ENCODE data around the gene GTF2IRD1. TPM values are rescaled to one million over a fixed set of nuclear protein-coding genes. Genes with fewer than 3 reads are reported as not detected.
"Not testable (repeated sequence)": the region's sequence is repeated elsewhere in the genome, so short reads cannot be mapped to it uniquely, and the experiment has no call there.

Gene GTF2IRD1
- total RNA-seq, 1 donor from 2014 or later, result 30.0 TPM

DNA sequence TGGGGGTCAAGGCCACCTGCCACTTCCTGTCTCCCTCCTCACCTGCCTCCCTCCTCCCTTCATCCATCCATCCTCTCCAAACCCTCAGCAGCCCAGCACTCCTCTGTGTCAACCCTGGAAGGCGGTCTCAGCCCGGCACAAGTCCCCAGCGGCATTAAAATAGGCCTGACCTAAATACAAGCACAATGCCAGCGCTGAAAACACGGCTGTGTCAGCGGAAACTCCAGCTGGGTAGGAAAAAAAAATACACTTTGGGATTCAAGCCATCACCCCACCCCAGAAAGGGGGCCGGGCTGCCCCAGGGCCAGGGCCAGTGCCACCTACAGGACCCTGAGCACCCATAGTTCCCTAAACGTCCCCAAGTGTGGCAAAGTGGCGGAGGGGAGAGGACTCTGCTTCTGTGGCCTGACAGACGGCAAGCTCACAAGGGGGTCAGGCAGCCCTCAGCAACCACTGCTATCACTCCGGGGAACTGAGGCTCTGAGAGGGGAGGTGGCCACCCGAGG lies 22.7 kb upstream of the GTF2IRD1 start:
- no peak for DNase-seq (ENCODE audit: low spot score)

DNA sequence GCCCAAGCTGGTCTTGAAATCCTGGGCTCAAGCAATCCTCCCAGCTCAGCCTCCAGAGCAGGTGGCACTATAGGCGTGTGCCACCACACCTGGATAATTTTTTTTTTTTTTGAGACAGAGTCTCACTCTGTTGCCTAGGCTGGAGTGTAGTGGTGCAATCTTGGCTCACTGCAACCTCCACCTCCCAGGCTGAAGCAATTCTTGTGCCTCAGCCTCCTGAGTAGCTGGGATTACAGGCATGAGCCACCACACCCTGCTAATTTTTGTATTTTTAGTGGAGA lies 16.5 kb upstream of the GTF2IRD1 start:
- DNase-seq (ENCODE audit: low spot score), result not testable (repeated sequence)

DNA sequence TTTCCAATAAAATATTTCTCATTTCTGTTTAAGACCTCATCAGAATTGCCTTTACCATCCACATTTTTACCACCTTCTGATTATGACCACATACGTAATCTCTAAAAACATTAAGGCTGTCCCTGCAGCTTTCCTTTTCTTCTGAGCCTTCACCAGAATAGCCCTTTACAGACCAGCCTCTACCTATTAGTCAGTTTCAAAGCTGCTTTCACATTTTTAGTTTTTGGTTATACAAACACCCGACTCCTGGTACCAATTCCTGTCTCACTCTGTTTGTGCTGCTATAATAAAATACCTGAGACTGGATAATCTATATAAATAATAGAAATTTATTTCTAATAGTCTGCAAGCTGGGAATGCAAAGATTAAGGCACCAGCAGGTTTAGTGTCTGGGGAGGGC lies 15.4 kb upstream of the GTF2IRD1 start:
- DNase-seq (ENCODE audit: low spot score), result no peak

DNA sequence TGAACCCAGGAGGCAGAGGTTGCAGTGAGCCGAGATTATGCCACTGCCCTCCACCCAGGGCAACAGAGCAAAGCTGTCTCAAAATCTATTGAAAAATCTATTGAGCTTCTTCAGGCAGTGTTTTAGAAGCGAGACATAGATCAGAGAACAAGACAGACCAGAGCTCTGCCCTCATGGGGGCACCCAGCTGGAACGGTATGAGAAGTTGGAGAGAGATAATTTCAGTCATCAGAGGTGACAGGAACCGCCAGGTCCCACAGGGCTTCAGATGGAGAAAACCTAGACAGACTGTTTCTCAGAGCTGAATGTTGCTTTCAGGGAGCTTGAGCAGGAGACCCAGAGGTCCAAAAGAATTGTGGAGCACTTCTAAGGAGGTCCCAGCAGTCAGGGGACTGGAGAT lies 14.2 kb upstream of the GTF2IRD1 start:
- no peak for DNase-seq (ENCODE audit: low spot score)

DNA sequence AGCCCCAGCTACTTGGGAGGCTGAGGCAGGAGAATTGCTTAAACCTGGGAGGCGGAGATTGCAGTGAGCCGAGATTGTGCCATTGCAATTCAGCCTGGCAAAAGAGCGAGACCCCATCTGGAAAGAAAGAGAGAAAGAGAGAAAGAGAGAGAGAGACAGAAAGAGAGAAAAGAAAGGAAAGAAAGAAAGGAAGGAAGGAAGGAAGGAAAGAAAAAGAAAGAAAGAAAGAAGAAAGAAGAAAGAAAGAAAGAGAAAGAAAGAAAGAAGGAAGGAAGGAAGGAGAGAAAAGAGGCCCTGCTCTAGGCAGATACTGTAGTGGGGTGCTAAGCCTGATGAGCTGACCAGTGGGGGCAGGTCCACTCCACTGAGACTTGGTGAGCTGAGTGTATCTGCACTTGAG lies 13.6 kb upstream of the GTF2IRD1 start:
- not testable (repeated sequence) for DNase-seq (ENCODE audit: low spot score)

DNA sequence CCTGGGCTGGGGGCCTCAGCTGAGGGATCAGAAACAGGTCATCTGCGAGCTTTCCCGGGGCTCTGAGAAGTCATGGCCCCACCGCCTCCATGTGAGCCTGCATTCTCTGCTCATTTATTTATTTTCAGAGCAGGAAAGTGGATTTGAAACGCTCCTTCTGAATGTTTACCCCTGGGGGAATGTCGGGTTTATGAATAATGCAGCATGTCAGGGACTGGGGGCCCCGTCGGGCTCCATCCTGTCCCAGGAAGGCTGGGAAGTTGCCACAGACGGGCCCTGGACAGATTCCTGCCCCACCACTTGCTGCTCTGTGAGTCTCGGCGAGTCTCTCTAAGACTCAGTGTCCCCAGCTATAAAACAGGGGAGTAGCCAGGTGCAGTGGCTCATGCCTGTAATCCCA lies 11.9 kb upstream of the GTF2IRD1 start:
- no peak for DNase-seq (ENCODE audit: low spot score)

DNA sequence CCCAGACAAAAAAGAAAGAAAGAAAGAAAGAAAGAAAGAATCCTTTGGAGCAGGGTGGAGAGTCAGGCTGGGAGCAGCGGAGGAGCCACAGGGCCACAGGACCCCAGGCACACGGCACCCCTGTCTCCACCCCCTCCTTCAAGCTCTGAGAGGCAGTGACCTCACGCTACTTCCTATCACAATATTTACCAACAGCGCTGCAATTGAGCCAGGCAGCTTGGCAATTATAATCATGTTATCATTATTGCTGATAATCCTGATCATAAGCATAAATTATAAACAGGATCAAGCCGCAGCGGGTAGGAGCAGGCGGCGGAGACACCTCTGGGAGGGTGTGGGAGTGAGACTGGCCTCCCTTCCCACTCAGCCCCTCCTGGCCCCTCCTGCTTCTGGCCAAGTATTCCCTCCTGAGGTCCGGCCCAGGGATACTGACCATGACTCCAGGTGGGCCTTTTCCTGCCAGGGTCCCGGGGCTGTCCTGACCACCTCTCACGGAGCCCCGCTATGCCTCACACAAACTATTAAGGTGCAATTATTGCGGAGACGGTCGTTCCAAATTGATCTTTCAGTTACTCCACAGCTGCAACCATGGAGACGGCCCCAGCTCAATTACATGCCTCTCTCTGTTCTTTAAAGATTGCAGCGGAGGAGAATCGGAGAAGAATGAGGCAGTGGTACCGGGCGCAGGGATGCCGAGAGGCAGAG lies 10.0 kb upstream of the GTF2IRD1 start:
- no peak for DNase-seq (ENCODE audit: low spot score)

DNA sequence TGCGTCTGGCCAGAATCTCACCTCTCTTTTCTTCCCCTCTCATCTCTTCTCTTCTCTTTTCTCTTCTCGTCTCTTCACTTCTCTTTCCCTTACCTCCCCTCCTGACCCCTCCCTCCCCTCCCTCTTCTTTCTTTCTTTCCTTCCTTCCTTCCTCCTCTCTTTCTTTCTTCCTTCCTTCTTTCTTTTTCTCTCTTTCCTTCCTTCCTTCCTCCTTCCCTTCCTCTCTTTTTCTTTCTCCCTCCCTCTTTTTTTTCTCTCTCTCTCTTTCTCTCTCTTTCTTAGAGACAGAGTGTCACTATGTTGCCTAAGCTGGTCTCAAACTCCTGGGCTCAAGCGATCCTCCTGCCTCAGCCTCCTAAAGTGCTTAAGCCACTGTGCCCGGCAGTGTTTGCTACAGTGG lies 4.6 kb upstream of the GTF2IRD1 start:
- no peak for DNase-seq (ENCODE audit: low spot score)

DNA sequence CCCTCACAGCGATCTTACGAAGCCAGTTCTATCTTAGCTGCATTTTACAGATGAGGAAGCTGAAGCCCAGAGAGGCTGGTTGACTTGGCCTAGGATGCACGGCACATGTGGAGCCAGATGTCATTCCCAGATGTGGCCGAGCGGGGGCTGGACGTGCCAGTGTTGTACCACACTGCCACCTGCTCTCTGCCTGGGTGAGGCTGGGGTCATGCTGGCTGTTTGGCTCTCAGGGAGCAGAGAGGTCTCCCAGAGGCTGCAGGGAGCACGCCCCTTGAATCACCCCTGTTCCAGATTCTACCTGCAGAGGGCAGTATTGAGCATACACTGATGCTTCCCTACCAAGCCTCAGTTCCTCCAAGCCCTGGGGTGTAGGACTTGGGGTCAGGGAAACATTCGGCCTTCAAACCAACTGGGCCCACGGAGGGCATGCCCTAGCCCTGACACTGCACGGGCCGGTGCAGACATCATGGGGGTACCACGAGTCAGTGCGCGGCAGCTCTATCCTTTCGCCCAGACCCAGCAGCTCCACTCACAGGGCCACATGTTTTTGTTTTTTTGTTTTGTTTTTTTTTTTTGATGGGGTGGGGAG lies 3.8 kb upstream of the GTF2IRD1 start:
- no peak for DNase-seq (ENCODE audit: low spot score)

DNA sequence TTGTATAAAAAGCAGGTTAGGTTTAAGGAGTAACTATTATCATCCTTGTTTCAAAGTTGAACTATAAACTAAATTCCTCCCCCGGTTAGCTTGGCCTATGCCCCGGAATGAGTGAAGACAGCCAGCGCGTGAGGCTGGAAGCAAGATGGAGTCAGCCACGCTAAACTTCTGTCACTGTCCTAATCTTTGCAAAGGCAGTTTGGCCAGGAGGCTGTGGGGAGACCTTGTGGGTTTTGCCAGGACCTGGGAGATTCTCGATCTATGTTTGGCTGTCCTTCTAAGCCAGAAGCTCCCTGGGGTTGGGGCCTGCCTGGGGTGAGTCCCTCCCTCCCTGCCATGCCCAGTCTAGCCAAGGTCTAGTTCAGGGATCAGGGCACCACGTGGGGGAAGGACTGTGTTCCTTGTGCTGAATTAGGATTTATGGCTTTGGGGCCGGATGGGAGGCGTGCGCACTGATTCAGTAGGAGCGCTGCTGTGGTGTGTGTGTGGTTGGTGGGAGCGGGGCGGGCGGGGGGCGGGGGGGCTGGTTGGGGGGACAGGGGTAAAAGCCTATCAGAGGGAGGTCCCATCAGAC lies 871 bp upstream of the GTF2IRD1 start:
- DNase-seq (ENCODE audit: low spot score), result peak; percentile 72

DNA sequence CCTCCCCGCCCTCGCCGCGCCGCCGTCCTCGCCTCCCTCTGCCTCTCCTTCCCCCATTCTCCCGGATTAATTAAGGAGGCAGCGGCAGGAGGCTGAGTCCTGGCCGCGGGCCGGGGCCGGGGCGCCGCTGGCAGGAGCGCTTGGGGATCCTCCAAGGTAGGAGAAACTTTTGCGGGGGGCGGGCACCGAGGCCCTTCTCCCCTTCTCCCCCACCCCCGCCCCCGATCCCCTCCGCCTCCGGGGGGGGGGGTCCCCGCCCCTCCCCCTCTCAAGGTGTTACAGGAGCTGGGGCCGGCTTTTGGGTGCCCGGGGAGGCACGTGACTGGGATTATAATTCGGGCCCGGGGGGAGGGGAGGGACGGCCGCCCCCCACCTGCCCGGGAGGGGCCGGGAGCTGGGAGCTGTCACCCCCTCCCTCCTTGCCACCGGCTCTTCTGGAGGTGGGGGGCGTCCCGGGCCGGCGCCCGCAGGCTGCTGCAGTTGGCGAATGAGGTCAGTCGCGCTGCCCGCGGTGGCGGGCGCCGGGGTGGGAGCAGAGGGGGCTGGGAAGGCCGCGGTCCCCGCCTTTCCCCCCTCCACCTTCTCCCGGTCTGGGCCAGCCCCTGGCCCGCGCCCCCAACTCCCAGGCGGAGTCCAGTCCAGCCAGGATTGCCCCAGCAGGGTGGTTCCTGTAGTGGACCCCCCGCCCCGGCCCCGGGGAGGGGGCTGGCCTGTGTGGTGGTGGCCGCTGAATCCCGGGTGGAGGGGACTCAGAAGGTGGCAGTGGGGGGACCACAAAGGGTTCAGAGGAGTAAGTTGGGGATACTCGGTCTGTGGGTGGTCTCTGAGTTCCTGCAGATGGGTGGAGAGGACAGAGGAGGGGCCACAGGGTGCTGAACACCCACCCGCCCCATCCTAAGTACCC lies 567 bp downstream of the GTF2IRD1 start:
- DNase-seq (ENCODE audit: low spot score), result no peak

DNA sequence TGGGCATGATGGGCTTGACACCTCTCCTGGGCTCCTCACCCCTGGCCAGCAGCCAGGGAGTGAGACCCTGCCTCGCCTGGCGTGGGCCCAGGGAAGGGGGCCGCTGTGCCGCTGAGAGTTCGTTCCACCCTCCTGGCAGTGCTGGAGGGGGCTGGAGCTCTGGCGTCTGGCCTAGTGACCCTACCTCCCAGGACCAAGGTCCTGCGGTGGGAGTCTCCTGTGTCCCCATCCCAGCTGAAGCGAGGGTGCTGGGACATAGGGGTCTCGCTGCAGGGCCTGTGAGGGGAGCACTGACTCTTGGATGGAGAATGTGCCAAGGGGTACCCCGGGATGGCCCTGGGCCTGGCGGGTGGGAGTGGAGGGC lies 1.2 kb downstream of the GTF2IRD1 start:
- no peak for DNase-seq (ENCODE audit: low spot score)

DNA sequence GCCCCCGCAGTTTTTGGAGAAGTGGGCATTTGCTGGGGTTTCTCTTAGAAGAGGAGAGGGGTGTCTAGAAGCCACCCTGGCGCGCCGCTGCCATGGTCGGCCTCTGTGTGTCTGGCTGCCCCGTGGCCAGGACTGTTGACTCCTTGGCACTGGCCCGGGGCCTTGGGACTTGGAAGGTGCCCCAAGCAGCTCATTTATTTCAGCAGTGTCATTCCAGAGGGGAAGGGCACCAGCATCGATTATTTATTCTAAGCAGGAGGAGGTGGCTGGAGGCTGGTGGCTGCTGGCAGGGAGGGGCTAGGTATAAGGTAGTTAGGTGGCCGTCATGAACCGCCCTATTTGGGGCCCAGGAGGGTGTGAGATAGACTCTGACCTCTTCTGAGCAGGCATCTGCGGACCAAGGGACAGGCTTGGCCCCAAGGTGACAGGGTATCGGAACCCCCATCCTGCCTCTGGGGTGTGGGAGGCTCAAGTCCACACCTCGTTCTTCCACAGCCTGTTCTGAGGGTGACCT lies 1.6 kb downstream of the GTF2IRD1 start:
- no peak for DNase-seq (ENCODE audit: low spot score)

DNA sequence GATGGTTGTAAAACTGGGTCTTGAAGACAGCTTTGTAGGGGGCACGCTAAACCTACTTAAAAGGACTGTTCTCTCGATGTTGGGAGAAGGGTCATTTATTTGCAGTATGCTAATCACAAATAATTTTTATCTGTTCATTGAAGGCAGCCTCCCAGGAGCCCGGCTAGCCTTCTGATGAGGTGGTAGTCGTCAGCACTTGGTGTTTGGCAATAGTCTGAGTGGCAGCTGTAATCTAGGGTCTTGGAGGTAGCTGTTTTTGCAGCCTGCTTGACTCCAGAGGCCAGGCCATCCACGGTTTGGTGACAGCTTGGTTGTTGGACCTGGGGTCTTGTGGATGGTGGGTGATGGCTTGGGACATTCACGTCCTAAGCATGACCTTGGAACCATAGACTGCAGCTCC lies 2.2 kb downstream of the GTF2IRD1 start:
- no peak for DNase-seq (ENCODE audit: low spot score)

DNA sequence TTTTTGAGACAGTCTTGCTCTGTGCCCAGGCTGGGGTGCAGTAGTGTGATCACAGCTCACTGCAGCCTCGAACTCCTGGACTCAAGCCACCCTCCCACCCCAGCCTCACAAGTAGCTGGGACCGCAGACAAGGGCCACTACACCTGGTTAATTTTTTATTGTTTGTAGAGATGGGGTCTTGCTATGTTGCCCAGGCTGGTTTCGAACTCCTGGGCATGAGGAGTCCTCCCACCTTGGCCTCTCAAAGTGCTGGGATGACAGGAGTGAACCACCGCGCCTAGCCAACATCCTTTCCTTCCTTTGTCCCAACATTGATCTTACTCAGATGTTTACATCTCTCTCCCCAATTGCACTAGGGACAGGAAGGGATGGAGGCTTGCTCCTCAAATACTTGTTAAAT lies 3.3 kb downstream of the GTF2IRD1 start:
- no peak for DNase-seq (ENCODE audit: low spot score)

DNA sequence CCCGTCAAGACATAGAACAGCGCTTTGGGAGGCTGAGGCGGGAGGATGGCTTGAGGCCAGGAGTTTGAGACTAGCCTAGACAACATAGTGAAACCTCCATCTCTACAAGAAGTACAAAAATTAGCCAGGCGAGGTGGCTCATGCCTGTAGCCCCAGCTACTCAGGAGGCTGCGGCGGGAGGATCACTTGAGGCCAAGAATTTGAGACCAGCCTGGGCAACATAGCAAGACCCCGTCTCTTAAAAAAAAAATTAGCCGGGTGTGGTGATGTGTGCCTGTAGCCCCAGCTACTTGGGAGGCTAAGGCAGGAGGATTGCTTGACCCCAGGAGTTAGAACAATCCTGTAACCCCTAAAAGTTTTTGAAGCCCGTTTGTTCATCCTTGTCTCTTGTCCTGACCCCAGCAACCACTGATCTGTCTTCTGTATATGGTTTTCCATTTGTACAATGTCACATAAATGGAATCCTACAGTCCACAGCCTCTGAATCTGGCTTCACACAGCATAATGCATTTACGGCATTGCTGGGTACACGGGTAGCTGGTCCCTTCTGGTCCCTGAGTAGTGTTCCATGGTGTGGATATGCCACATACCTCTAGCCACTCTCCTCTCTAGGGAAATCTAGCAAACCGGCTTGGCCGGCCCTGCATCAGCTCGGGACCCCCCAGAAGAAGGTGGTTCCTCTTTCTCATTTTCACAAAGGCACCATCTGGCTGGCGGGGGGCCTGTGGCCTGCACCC lies 8.4 kb downstream of the GTF2IRD1 start:
- DNase-seq (ENCODE audit: low spot score), result no peak

DNA sequence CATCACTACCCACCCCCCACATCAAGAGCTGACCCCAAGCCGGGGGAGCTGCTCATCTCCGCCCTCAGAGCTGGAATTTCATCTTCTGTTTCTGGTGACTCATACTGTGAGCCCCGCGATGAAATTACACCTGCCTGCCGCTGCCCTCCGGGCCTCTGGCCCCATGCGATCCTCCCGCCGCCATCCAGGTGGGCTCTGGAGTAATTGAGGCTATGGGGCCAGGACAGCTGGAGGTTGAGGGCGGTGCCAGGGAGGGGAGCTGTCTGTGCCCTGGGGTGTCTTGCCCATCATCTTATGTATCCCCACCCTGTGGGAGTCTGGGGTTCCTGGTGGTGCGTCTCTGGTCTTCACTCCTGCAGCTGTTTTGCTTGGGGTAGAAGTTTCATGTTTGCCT lies 9.0 kb downstream of the GTF2IRD1 start:
- no peak for DNase-seq (ENCODE audit: low spot score)

DNA sequence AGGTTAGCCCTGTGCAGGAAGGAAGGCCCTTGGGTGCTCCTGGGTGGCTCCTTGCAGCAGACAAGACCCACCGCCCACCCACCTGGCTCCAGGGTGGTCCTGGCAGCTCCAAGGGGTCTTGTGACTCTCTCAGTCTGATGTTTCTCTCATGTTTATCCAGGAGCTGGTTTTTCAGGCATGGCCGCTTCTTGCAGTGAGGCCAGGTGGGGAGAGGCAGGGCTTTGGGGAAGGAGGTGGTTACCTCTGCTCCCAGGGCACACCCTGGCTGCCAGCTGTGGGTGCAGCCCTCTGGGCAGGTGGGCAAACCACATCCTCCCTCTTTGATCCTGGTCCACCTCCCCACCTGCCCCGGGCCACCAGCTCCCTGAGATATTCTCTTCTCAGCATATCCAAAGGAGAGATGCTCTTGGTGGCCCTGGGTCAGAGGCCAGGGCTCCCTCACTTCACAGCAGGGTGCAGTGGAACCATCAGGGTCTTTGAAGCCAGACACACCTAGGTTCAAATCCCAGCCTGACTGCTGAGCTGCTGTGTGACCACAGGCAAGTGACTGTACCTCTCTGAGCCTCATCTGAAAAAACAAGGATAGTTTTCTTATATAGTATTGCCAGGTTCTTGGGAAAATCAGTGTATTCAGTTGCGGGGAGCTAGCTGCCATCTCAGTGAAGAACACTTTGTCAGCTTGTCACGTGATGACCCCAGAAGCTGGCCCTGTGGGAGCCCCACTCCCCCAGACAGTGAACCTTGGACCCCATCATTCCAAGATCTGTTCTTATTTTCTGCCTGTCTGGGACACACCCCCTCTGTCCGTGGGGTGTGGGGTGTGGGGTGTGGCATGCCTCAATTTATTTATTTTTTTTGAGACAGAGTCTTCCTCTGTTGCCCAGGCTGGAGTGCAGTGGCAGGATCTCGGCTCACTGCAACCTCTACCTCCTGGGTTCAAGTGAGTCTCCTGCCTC lies 11.5 kb downstream of the GTF2IRD1 start:
- DNase-seq (ENCODE audit: low spot score), result peak; percentile 84

DNA sequence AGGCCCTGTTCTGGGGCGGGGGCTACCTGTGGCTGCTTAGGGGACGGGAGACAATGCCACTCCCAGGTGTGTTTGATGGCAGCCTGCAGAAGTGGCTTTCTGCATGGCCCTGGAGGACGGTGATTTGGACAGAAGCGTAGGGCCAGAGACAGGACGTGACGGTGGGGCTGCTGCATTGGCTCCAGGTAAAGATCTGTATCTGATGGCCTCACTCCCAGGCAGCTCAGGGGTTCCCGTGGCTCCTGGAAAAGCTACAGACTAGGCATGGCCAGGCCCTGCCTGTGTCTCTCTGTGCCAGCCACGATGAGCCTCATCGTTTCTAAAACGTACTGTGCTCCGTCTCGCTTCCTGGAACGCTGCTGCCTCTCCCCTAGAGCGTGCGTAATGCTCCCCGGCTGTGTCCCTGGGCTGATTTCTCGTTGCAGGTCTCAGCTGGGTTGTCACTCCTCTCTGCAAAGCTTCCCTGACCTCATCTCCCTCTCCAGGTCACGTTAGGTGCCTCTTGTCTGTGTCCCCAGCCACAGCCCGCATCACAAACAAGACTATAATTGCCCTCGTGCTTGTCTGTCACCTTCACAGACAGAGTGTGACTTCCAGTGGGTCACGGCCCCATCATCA lies 12.6 kb downstream of the GTF2IRD1 start:
- no peak for DNase-seq (ENCODE audit: low spot score)

DNA sequence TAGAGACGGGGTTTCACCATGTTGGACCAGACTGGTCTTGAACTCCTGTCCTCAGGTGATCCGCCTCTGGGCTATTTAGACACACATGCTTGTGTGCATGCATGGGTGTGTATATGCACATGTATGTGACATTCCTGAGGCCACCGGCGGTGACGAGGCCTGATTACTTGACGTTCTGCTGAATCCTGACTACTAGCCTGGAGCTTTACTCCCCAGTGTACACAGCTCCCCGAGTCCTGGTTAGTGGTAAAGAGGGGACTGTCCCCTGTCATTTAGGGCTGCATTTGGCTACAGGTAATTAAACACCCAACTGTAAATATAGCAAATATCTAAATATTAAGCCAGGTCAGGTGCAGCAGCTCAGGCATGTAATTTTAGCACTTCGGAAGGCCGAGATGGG lies 14.2 kb downstream of the GTF2IRD1 start:
- no peak for DNase-seq (ENCODE audit: low spot score)
